ENCODE data around the gene SYT1. TPM values are rescaled to one million over a fixed set of nuclear protein-coding genes. Genes with fewer than 3 reads are reported as not detected.
A peak's percentile ranks its signal among the peaks of the same experiment; 100 is the strongest.

The SYT1 gene
- total RNA-seq, 2 experiments from 2014 or later, result not detected

DNA sequence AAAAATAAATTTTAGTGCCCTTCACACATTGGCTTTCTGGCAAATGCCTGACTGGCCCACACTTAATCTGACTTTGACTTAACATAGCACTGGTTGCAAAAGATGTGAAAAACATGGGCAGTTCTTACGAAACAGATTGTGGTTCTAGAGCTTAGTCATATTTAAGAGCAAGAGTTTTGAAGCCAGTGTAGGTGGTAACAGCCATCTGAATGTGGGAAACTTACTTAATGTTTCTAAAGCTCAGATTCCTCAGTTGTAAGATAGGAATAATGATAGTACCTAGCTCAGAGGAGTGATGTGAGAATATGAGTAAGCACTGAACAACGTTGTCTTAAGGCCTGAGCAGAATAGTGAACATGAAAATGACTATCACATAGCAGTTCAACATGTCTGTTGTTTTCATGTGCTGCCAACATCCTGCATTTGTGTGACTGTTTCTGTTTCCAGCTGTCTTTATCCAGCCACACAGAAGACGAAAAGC lies 262.7 kb downstream of the SYT1 start:
- H3K4me3 ChIP-seq (ENCODE audit: low read length), result no peak overlapping the region
- TF ChIP-seq, protein P1, sequence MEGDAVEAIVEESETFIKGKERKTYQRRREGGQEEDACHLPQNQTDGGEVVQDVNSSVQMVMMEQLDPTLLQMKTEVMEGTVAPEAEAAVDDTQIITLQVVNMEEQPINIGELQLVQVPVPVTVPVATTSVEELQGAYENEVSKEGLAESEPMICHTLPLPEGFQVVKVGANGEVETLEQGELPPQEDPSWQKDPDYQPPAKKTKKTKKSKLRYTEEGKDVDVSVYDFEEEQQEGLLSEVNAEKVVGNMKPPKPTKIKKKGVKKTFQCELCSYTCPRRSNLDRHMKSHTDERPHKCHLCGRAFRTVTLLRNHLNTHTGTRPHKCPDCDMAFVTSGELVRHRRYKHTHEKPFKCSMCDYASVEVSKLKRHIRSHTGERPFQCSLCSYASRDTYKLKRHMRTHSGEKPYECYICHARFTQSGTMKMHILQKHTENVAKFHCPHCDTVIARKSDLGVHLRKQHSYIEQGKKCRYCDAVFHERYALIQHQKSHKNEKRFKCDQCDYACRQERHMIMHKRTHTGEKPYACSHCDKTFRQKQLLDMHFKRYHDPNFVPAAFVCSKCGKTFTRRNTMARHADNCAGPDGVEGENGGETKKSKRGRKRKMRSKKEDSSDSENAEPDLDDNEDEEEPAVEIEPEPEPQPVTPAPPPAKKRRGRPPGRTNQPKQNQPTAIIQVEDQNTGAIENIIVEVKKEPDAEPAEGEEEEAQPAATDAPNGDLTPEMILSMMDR (IDR thresholded peaks at IDR 0.05), result no peak
- ATAC-seq (ENCODE audit: poor library complexity) (no peak), DNase-seq (peak in 1 of 14 experiments; percentile 11)
- Mint-ChIP-seq H3K27me3 (no peaks in the 10 kb centered on the region), H3K4me1 (ENCODE audit: low read depth) (no peaks in the 10 kb centered on the region), H3K27ac (no peak overlapping the region), H3K9me3 (peaks cover 3% of the 10 kb centered on the region), H3K4me3 (no peak overlapping the region), H3K36me3 (ENCODE audit: low read depth) (no peaks in the 10 kb centered on the region)
- H3K27me3 ChIP-seq (ENCODE audit: control insufficient read depth in 1 of 2, insufficient read depth in 2 of 2, low read length in 2 of 2), result no peaks in the 10 kb centered on the region
- H3K36me3 ChIP-seq (ENCODE audit: insufficient read depth, low read length), result no peaks in the 10 kb centered on the region
- intact Hi-C loops (cut with DNase I, micrococcal nuclease), result no loop called here
- H3K4me1 ChIP-seq (ENCODE audit: insufficient read depth, low read length), result no peaks in the 10 kb centered on the region
- ChIA-PET POLR2A (no interaction called here), CTCF (no interaction called here)
- peaks cover 0 to 8% of the 10 kb centered on the region in 2 experiments for H3K9me3 ChIP-seq (ENCODE audit: control insufficient read depth in 1 of 2, insufficient read depth in 1 of 2, low read length in 2 of 2)
- no peak overlapping the region for H3K27ac ChIP-seq (ENCODE audit: low read depth in 1 of 2, low read length in 2 of 2)

DNA sequence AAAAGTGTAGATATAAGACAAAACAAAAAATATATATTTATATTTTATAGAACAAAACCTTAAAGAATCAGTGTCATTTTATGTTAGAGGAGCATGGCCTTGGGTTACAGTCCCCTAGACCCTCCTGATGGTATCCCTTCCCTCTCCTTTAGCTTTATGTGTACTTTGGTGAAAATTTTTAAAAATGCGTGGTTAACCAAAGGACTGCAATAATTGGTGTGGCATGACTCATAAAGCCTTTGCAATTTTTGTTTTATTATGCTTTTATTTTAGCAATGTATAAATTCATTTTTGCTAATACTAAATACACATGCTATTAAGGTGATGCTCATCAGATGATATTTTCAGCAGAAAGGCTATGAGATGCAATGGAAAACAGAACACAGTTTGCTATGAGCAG lies 264.4 kb downstream of the SYT1 start:
- ATAC-seq (ENCODE audit: poor library complexity) (no peak), DNase-seq (no peak)
- CTCF ChIA-PET, result no interaction called here
- Histone ChIP-seq H3K4me1 (ENCODE audit: insufficient read depth, low read length) (no peaks in the 10 kb centered on the region), H3K4me3 (ENCODE audit: low read length) (no peak overlapping the region), H3K27me3 (ENCODE audit: control insufficient read depth in 1 of 2, insufficient read depth in 2 of 2, low read length in 2 of 2) (no peaks in the 10 kb centered on the region), H3K27ac (ENCODE audit: low read depth in 1 of 2, low read length in 2 of 2) (no peak overlapping the region), H3K9me3 (ENCODE audit: control insufficient read depth in 1 of 2, insufficient read depth in 1 of 2, low read length in 2 of 2) (peaks cover 0 to 8% of the 10 kb centered on the region in 2 experiments), H3K36me3 (ENCODE audit: insufficient read depth, low read length) (no peaks in the 10 kb centered on the region)
- H3K4me3 Mint-ChIP-seq, result no peak overlapping the region
- no peaks in the 10 kb centered on the region for H3K27me3 Mint-ChIP-seq
- H3K27ac Mint-ChIP-seq, result no peak overlapping the region
- TF ChIP-seq, protein P1 (IDR thresholded peaks at IDR 0.05), result no peak
- intact Hi-C loops (cut with DNase I, micrococcal nuclease), result no loop called here
- no peaks in the 10 kb centered on the region for H3K4me1 Mint-ChIP-seq (ENCODE audit: low read depth)
- POLR2A ChIA-PET, result no interaction called here
- H3K9me3 Mint-ChIP-seq, result peaks cover 5% of the 10 kb centered on the region
- H3K36me3 Mint-ChIP-seq (ENCODE audit: low read depth), result no peaks in the 10 kb centered on the region

DNA sequence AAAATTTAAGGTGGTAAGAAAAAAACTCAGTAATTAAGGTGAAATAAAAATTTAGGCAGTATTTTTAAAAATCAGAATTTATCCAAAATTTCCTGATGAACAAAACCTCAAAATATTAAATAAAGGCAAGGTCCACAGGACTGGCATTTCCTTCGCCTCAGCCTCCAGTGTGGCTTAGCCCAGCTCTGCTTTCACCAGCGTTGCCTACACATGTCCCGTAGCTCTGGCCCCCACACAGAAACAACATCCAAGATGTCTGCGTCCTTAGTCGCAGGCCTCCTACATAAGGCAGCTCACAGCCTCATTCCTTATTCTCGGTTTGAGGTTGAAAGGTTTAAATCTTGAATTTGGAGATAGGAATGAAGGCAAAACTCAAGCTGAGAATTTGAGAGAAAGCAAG lies 274.3 kb downstream of the SYT1 start:
- TF ChIP-seq, protein P1 (IDR thresholded peaks at IDR 0.05), result no peak
- Mint-ChIP-seq H3K36me3 (ENCODE audit: low read depth) (no peaks in the 10 kb centered on the region), H3K27me3 (no peaks in the 10 kb centered on the region), H3K9me3 (peaks cover 4% of the 10 kb centered on the region), H3K27ac (no peak overlapping the region), H3K4me3 (no peak overlapping the region), H3K4me1 (ENCODE audit: low read depth) (no peaks in the 10 kb centered on the region)
- ChIA-PET POLR2A (no interaction called here), CTCF (no interaction called here)
- Histone ChIP-seq H3K4me3 (ENCODE audit: low read length) (no peak overlapping the region), H3K27me3 (ENCODE audit: control insufficient read depth in 1 of 2, insufficient read depth in 2 of 2, low read length in 2 of 2) (no peaks in the 10 kb centered on the region), H3K27ac (ENCODE audit: low read depth in 1 of 2, low read length in 2 of 2) (no peak overlapping the region), H3K36me3 (ENCODE audit: insufficient read depth, low read length) (no peaks in the 10 kb centered on the region), H3K9me3 (ENCODE audit: control insufficient read depth in 1 of 2, insufficient read depth in 1 of 2, low read length in 2 of 2) (no peaks in the 10 kb centered on the region), H3K4me1 (ENCODE audit: insufficient read depth, low read length) (no peaks in the 10 kb centered on the region)
- no peak for ATAC-seq (ENCODE audit: poor library complexity)
- intact Hi-C loops (cut with DNase I, micrococcal nuclease), result no loop called here
- DNase-seq, result no peak
